Neural progenitor cell (in vitro differentiated cells): ENCODE data around the gene TCF7L2. TPM values are rescaled to one million over a fixed set of nuclear protein-coding genes. Genes with fewer than 3 reads are reported as not detected.

Experiments
- DNase-seq: peaks from one replicate; pipeline ENCODE4 v3.0.0-alpha.2; 2016; ENCODE audit warnings: low spot score
- H2AFZ ChIP-seq: fragments of 200-600 bp; sonication (generic); replicated peaks from 2 replicates; pipeline ENCODE4 v1.6.1; 2016; ENCODE audit warnings: antibody characterized with exemption
- H3F3A ChIP-seq: fragments of 200-600 bp; sonication (generic); 2 replicates; pipeline ENCODE4 v1.6.1; 2016; ENCODE audit warnings: antibody characterized with exemption, low read depth
- H3K27ac ChIP-seq: fragments of 200-600 bp; sonication (generic); 2 replicates; pipeline ENCODE4 v1.5.1; 2016; ENCODE audit warnings: mild to moderate bottlenecking
- H3K27me3 ChIP-seq: fragments of 200-600 bp; sonication (generic); 2 replicates; pipeline ENCODE4 v1.6.1; 2016; ENCODE audit warnings: mild to moderate bottlenecking, moderate library complexity
- H3K36me3 ChIP-seq: fragments of 200-600 bp; sonication (generic); 2 replicates; pipeline ENCODE4 v1.5.1; 2016
- H3K4me1 ChIP-seq: fragments of 200-600 bp; sonication (generic); 2 replicates; pipeline ENCODE4 v1.6.1; 2016; ENCODE audit warnings: mixed run types
- H3K4me2 ChIP-seq: fragments of 200-600 bp; sonication (generic); 2 replicates; pipeline ENCODE4 v1.6.1; 2016
- H3K4me3 ChIP-seq: fragments of 200-600 bp; sonication (generic); 2 replicates; pipeline ENCODE4 v1.5.1; 2016
- H3K79me2 ChIP-seq: fragments of 200-600 bp; sonication (generic); 2 replicates; pipeline ENCODE4 v1.6.1; 2016; ENCODE audit warnings: low read depth
- H3K9ac ChIP-seq: fragments of 200-600 bp; sonication (generic); 2 replicates; pipeline ENCODE4 v1.6.1; 2016
- H3K9me3 ChIP-seq: fragments of 200-600 bp; sonication (generic); 2 replicates; pipeline ENCODE4 v1.5.1; 2016; ENCODE audit warnings: low read depth
- H4K20me1 ChIP-seq: fragments of 200-600 bp; sonication (generic); 2 replicates; pipeline ENCODE4 v1.6.1; 2016; ENCODE audit warnings: low read depth
- H3K27ac Mint-ChIP-seq: 3 replicates; pipeline ENCODE4 v1.8.0; 2021; ENCODE audit warnings: mixed read lengths
- H3K27me3 Mint-ChIP-seq: 2 replicates; pipeline ENCODE4 v1.8.0; 2022; ENCODE audit warnings: low read depth, mild to moderate bottlenecking, inconsistent platforms, moderate library complexity, mixed read lengths; ENCODE audit not compliant: insufficient read depth
- H3K36me3 Mint-ChIP-seq: 3 replicates; pipeline ENCODE4 v1.8.0; 2021; ENCODE audit warnings: mixed read lengths
- H3K4me1 Mint-ChIP-seq: 3 replicates; pipeline ENCODE4 v1.8.0; 2021; ENCODE audit warnings: mixed read lengths
- H3K4me3 Mint-ChIP-seq: 3 replicates; pipeline ENCODE4 v1.8.0; 2021; ENCODE audit warnings: mild to moderate bottlenecking, moderate library complexity, mixed read lengths
- H3K9me3 Mint-ChIP-seq: 3 replicates; pipeline ENCODE4 v1.8.0; 2020; ENCODE audit warnings: mixed read lengths
- EZH2 ChIP-seq: fragments of 200-600 bp; sonication (generic); IDR thresholded peaks from 2 replicates; pipeline ENCODE4 v1.6.1; 2017; ENCODE audit warnings: antibody characterized with exemption, mild to moderate bottlenecking, moderate library complexity
- EZH2phosphoT487 ChIP-seq: fragments of 200-600 bp; sonication (generic); IDR thresholded peaks from 2 replicates; pipeline ENCODE4 v1.6.1; 2017; ENCODE audit warnings: antibody characterized with exemption
- total RNA-seq: library from RNA; depleted of rRNA; stranded (reverse); fragments of >200 nt; gene quantifications from 2 replicates; pipeline ENCODE4 v1.2.3, GENCODE V29; 2015; ENCODE audit warnings: low replicate concordance
- TF ChIP-seq, protein P1 (sequence below): fragments of 200-600 bp; sonication (generic); IDR thresholded peaks from 2 replicates; pipeline ENCODE4 v1.5.1; 2017; ENCODE audit warnings: antibody characterized with exemption, mild to moderate bottlenecking

Gene TCF7L2
- total RNA-seq, 1 donor from 2014 or later, result 12.3 TPM

DNA sequence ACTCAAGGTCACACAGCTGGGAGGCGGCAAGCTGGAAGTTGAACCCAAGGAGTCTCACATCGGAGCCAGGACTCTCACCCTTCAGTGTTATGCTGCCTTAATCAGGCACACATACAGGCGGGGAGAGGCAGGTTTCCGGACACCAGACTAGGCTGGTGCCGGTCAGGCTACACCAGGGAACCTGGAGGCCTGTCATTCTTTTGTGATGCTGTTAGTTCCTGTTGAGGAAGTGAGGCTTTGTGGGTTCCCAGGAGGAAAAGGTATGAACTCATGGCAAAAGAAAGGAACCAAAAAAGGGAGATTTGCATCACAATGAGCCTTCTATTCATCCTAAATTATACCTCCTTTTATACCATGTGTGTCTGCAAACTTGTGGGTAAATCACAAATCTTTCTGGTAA lies 103.8 kb downstream of the TCF7L2 start:
- Mint-ChIP-seq H3K27me3 (peaks cover 4% of the 10 kb centered on the region), H3K4me3 (no peak overlapping the region), H3K4me1 (peaks cover 40% of the 10 kb centered on the region), H3K27ac (peak overlapping the region; percentile 80), H3K36me3 (peaks cover 2% of the 10 kb centered on the region), H3K9me3 (no peaks in the 10 kb centered on the region)
- no peak overlapping the region for H3K4me3 ChIP-seq
- no peak overlapping the region for H3K9ac ChIP-seq
- no peaks in the 10 kb centered on the region for H3K36me3 ChIP-seq
- peaks cover 62% of the 10 kb centered on the region for H4K20me1 ChIP-seq
- no peak overlapping the region for H2AFZ ChIP-seq
- peak; percentile 75 for DNase-seq
- TF ChIP-seq EZH2 (no peak), EZH2phosphoT487 (no peak)
- TF ChIP-seq, protein P1, sequence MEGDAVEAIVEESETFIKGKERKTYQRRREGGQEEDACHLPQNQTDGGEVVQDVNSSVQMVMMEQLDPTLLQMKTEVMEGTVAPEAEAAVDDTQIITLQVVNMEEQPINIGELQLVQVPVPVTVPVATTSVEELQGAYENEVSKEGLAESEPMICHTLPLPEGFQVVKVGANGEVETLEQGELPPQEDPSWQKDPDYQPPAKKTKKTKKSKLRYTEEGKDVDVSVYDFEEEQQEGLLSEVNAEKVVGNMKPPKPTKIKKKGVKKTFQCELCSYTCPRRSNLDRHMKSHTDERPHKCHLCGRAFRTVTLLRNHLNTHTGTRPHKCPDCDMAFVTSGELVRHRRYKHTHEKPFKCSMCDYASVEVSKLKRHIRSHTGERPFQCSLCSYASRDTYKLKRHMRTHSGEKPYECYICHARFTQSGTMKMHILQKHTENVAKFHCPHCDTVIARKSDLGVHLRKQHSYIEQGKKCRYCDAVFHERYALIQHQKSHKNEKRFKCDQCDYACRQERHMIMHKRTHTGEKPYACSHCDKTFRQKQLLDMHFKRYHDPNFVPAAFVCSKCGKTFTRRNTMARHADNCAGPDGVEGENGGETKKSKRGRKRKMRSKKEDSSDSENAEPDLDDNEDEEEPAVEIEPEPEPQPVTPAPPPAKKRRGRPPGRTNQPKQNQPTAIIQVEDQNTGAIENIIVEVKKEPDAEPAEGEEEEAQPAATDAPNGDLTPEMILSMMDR, result no peak
- H3K27ac ChIP-seq, result peak overlapping the region; percentile 56
- no peaks in the 10 kb centered on the region for H3K27me3 ChIP-seq
- H3K79me2 ChIP-seq, result peaks cover 100% of the 10 kb centered on the region
- no peaks in the 10 kb centered on the region for H3K9me3 ChIP-seq
- peak overlapping the region; percentile 54 for H3K4me2 ChIP-seq
- peaks cover 77% of the 10 kb centered on the region for H3K4me1 ChIP-seq
- peaks cover 49% of the 10 kb centered on the region for H3F3A ChIP-seq

DNA sequence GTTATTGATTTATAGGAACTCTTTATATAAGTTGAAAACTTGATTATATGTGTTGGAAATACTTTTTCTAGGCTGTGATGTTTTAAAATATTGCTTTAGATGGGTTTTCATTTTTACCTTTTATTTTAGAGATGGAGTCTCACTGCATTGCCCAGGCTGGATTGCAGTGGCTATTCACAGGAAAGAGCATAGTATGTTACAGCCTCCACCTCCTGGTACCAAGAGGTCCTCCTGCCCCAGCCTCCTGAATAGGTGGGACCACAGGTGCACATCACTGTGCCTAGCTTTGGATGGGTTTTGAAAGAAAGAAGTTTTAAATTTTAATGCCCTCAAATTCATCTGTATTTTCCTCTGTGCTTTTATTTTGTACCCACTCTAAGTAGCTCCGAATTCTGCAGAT lies 105.4 kb downstream of the TCF7L2 start:
- TF ChIP-seq EZH2phosphoT487, result no peak
- TF ChIP-seq EZH2, result no peak
- TF ChIP-seq, protein P1, result no peak
- Mint-ChIP-seq H3K27ac (no peak overlapping the region), H3K4me3 (no peak overlapping the region)

DNA sequence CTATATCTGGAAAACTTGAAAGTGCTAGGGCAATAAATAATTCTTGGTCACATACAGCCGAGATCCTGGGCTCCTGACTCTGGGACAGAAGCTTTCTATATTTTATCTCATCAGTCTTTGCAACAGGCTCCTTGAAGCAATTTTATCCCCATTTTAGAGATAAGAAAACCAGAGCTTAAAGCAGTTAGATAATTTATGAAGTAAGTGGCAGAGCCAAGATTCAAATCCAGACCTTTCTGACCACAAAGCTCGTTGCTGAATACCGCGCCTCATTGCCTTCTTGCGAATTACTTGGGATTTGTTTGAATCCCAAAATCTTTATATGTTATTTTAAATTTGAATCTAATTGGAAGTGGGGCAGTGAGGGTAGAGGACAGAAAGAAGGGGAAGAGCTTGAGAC lies 106.0 kb downstream of the TCF7L2 start:
- Histone ChIP-seq H3K9ac (no peak overlapping the region), H3K36me3 (no peaks in the 10 kb centered on the region), H3K79me2 (peaks cover 100% of the 10 kb centered on the region), H3K9me3 (no peaks in the 10 kb centered on the region), H3K4me3 (no peak overlapping the region), H4K20me1 (peaks cover 61% of the 10 kb centered on the region), H3F3A (peaks cover 50% of the 10 kb centered on the region), H3K27ac (peak overlapping the region; percentile 8), H3K27me3 (no peaks in the 10 kb centered on the region), H3K4me1 (peaks cover 82% of the 10 kb centered on the region), H3K4me2 (no peak overlapping the region), H2AFZ (no peak overlapping the region)
- H3K27me3 Mint-ChIP-seq, result peaks cover 4% of the 10 kb centered on the region
- TF ChIP-seq, protein P1, result no peak
- no peak for TF ChIP-seq EZH2
- no peak overlapping the region for H3K4me3 Mint-ChIP-seq
- no peaks in the 10 kb centered on the region for H3K9me3 Mint-ChIP-seq
- DNase-seq, result no peak
- H3K36me3 Mint-ChIP-seq, result no peaks in the 10 kb centered on the region
- no peak overlapping the region for H3K27ac Mint-ChIP-seq
- H3K4me1 Mint-ChIP-seq, result peaks cover 33% of the 10 kb centered on the region

More for the DNA sequence above, 105.4 kb downstream of the TCF7L2 start:
- H3K36me3 Mint-ChIP-seq, result no peaks in the 10 kb centered on the region
- Histone ChIP-seq H3K4me2 (no peak overlapping the region), H3K9me3 (no peaks in the 10 kb centered on the region), H3K27ac (no peak overlapping the region), H3K4me3 (no peak overlapping the region), H3K79me2 (peaks cover 100% of the 10 kb centered on the region), H3K36me3 (no peaks in the 10 kb centered on the region), H3K4me1 (peaks cover 78% of the 10 kb centered on the region), H3F3A (peaks cover 50% of the 10 kb centered on the region), H4K20me1 (peaks cover 61% of the 10 kb centered on the region), H3K9ac (no peak overlapping the region), H3K27me3 (no peaks in the 10 kb centered on the region), H2AFZ (no peak overlapping the region)
- peaks cover 31% of the 10 kb centered on the region for H3K4me1 Mint-ChIP-seq
- no peaks in the 10 kb centered on the region for H3K9me3 Mint-ChIP-seq
- no peak for DNase-seq
- H3K27me3 Mint-ChIP-seq, result peaks cover 4% of the 10 kb centered on the region
